DND-41 (cell line): Measurements from ENCODE around the gene ECI1.

Experiments used
- ATAC-seq: fragments of 200-7000 bp; cut with Tn5 transposase; 3 replicates; pipeline ENCODE4 v1.9.1; 2021; ENCODE audit warnings: low read depth; ENCODE audit not compliant: insufficient read depth
- DNase-seq: peaks from one replicate; pipeline ENCODE4 v3.0.0-alpha.2; 2020
- H2AFZ ChIP-seq: 2 replicates; pipeline ENCODE4 v1.6.0; 2012; ENCODE audit warnings: low read depth, low read length
- H3K27ac ChIP-seq: 2 replicates; pipeline ENCODE4 v1.5.1; 2012; ENCODE audit warnings: low read length, inconsistent platforms
- H3K27me3 ChIP-seq: fragments of 200-600 bp; sonication (generic); 2 replicates; pipeline ENCODE4 v1.6.0; 2012; ENCODE audit warnings: low read length, mild to moderate bottlenecking, inconsistent platforms; ENCODE audit not compliant: insufficient read depth, poor library complexity
- H3K36me3 ChIP-seq: 2 replicates; pipeline ENCODE4 v1.5.1; 2012; ENCODE audit warnings: low read length, inconsistent platforms; ENCODE audit not compliant: insufficient read depth
- H3K4me1 ChIP-seq: 2 replicates; pipeline ENCODE4 v1.5.1; 2012; ENCODE audit warnings: mild to moderate bottlenecking, low read length; ENCODE audit not compliant: insufficient read depth
- H3K4me2 ChIP-seq: 2 replicates; pipeline ENCODE4 v1.6.0; 2012; ENCODE audit warnings: mild to moderate bottlenecking, moderate library complexity, low read length, inconsistent platforms; ENCODE audit not compliant: insufficient read depth
- H3K4me3 ChIP-seq, 2 experiments: fragments of 200-600 bp in 1 of 2; shearing (Covaris generic) in 1 of 2; 2 replicates each; pipeline ENCODE4 v1.5.1; 2012 to 2016; ENCODE audit warnings: inconsistent platforms in 2 of 2, low read length in 2 of 2, mild to moderate bottlenecking in 2 of 2, low read depth in 1 of 2, moderate library complexity in 1 of 2
- H3K79me2 ChIP-seq: 2 replicates; pipeline ENCODE4 v1.6.0; 2012; ENCODE audit warnings: low read length, inconsistent platforms; ENCODE audit not compliant: insufficient read depth
- H3K9ac ChIP-seq: 2 replicates; pipeline ENCODE4 v1.6.0; 2012; ENCODE audit warnings: low read depth, mild to moderate bottlenecking, inconsistent platforms, low read length, moderate library complexity
- H3K9me3 ChIP-seq: 2 replicates; pipeline ENCODE4 v1.5.1; 2012; ENCODE audit warnings: low read length, moderate library complexity, mild to moderate bottlenecking, inconsistent platforms; ENCODE audit not compliant: insufficient read depth, severe bottlenecking
- H4K20me1 ChIP-seq: 2 replicates; pipeline ENCODE4 v1.6.0; 2012; ENCODE audit warnings: low read length; ENCODE audit not compliant: insufficient read depth
- EZH2 ChIP-seq: IDR thresholded peaks from 3 replicates; pipeline ENCODE4 v1.6.1; 2012; ENCODE audit warnings: borderline replicate concordance, low read depth, mild to moderate bottlenecking, moderate library complexity, low read length, inconsistent platforms; ENCODE audit not compliant: severe bottlenecking
- TF ChIP-seq, protein P1 (sequence below): IDR thresholded peaks from 2 replicates; pipeline ENCODE4 v1.5.1; 2012; ENCODE audit warnings: borderline replicate concordance, low read length, moderate library complexity, mild to moderate bottlenecking; ENCODE audit not compliant: poor library complexity, severe bottlenecking; ENCODE audit errors: extremely low read depth

The ECI1 gene

DNA sequence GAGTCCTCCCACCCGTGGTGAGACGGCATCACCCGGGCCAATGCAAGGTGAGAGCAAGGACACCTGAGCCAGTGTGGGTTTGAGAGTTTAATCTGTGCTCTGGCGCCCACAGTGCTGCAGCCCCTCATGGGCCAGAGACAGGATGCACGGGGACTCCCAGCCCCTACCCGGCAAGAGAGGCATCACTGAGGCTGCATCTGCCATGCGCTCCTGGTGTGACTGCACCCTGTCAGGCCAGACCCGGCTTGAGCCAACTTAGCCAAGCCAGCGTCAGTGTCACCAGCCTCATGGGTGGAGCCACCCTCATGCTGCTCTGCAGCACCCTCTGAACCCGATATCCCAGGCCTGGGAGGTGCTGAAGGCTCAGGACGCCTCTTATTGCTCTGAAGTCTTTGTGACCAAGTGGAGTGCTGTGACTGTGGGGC, 39.5 kb downstream of the ECI1 start:
- Histone ChIP-seq H3K79me2 (peaks cover 55% of the 10 kb centered on the region), H3K27me3 (no peaks in the 10 kb centered on the region), H3K36me3 (peaks cover 67% of the 10 kb centered on the region), H4K20me1 (peaks cover 29% of the 10 kb centered on the region), H3K4me1 (peaks cover 49% of the 10 kb centered on the region), H3K4me2 (peak overlapping the region; percentile 99; the same call in 1 of the 2 replicates), H3K9ac (peak overlapping the region; percentile 99; the same call in 1 of the 2 replicates), H3K27ac (no peak overlapping the region), H2AFZ (no peak overlapping the region), H3K4me3 (peak overlapping the region in 1 of 2 experiments; percentile 22; a peak in 1 of 4 replicates), H3K9me3 (no peaks in the 10 kb centered on the region)
- TF ChIP-seq, protein P1, sequence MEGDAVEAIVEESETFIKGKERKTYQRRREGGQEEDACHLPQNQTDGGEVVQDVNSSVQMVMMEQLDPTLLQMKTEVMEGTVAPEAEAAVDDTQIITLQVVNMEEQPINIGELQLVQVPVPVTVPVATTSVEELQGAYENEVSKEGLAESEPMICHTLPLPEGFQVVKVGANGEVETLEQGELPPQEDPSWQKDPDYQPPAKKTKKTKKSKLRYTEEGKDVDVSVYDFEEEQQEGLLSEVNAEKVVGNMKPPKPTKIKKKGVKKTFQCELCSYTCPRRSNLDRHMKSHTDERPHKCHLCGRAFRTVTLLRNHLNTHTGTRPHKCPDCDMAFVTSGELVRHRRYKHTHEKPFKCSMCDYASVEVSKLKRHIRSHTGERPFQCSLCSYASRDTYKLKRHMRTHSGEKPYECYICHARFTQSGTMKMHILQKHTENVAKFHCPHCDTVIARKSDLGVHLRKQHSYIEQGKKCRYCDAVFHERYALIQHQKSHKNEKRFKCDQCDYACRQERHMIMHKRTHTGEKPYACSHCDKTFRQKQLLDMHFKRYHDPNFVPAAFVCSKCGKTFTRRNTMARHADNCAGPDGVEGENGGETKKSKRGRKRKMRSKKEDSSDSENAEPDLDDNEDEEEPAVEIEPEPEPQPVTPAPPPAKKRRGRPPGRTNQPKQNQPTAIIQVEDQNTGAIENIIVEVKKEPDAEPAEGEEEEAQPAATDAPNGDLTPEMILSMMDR: no peak
- TF ChIP-seq EZH2: no peak
- ATAC-seq (no peak), DNase-seq (no peak)

DNA sequence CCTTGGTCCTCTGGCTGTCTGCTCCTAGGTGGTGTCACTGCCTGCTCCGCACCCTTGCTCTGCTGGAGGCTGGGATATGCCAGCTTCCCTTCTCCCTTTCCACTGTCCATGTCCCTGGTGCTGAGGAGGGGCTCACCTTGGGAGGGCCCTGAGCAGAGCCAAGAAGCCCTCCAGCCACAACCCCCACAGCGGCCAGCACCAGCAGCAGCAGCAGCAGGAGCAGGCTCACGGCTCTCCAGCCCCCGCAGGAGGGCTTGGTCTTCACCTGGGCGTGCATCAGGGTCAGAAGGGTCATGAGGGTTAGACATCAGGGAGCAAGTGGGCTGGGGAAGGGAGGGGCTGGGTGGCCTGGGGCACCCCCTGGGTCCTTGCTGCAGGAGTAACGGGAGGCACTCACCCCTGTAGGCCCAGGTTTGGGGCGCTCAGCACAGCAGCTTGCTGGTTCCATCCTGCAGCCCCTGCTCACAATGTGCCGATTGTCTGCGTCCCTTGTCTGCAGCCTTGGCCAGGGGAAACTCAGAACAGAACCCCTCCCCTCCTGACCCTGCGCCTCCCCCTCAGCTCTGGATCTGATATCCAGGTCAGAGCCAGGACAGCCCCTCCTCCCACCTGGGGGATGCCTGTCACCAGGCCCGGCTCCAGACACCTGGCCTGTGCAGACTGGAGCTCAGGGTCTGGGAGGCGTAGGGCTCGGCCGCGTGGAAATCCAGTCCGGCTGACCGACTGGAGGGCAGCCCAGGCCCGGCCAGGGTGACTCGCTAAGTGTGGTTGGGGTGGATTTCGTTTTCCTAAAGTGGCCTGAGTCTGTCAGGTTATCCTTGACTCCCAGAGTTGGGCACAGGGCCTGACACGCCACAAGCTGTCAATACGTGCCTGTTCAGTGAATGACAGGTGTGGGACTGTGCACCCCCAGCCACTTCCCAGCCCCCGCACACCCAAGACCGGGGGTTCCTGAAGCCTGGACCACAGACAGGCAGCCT, 40.7 kb downstream of the ECI1 start, which contains the start of gene BRICD5:
TSS of gene BRICD5 (minus strand) at position 478 of the 980 bp plus-strand sequence. CDS start at position 448, 30 bp downstream.
- H3K4me3 ChIP-seq: no peak within 1 kb of the TSS
- no peak for DNase-seq
- H2AFZ ChIP-seq: no peak within 1 kb of the TSS
- no peaks in the 10 kb centered on the region for H3K27me3 ChIP-seq
- no peak for ATAC-seq
- H3K27ac ChIP-seq: no peak within 1 kb of the TSS
- peaks cover 71% of the 10 kb centered on the region for H3K36me3 ChIP-seq
- H3K4me1 ChIP-seq: peaks cover 50% of the 10 kb centered on the region
- 0 out of 2 replicates have a peak within 1 kb of the TSS, but pooled peaks have one; percentile 99 for H3K4me2 ChIP-seq
- no peaks in the 10 kb centered on the region for H3K9me3 ChIP-seq
- H4K20me1 ChIP-seq: peaks cover 29% of the 10 kb centered on the region
- no peak for TF ChIP-seq EZH2
- TF ChIP-seq, protein P1: no peak
- H3K9ac ChIP-seq: no peak within 1 kb of the TSS
- H3K79me2 ChIP-seq: peaks cover 62% of the 10 kb centered on the region

DNA sequence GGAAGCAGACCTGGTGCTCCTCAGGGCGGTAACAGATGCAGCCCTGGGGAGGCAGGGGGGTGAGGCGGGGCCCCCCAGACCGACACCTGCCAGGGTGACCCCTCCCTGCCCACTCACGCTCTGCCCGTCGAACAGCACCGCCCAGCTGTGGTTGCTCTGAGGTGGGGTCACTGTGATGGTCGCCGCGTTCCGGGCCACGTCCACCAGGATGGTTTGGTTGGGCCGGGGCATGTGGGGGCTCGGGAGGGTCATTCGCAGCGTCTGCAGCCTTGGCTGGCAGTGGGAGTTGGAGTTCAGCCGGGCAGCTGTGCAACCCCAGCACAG, 41.4 kb downstream of the ECI1 start:
- peaks cover 68% of the 10 kb centered on the region for H3K36me3 ChIP-seq
- H3K9ac ChIP-seq: no peak overlapping the region
- DNase-seq (no peak), ATAC-seq (no peak)
- peaks cover 48% of the 10 kb centered on the region for H3K4me1 ChIP-seq
- H3K27ac ChIP-seq: no peak overlapping the region
- H3K9me3 ChIP-seq: no peaks in the 10 kb centered on the region
- H3K79me2 ChIP-seq: peaks cover 59% of the 10 kb centered on the region
- H2AFZ ChIP-seq: no peak overlapping the region
- H3K4me2 ChIP-seq: no peak overlapping the region
- H3K27me3 ChIP-seq: no peaks in the 10 kb centered on the region
- TF ChIP-seq, protein P1: no peak
- TF ChIP-seq EZH2: no peak
- no peak overlapping the region for H3K4me3 ChIP-seq
- H4K20me1 ChIP-seq: peaks cover 29% of the 10 kb centered on the region
